DOHH2 (cell line): ENCODE measurements around the gene TEKTIP1.

ENCODE experiments used
- EZH2phosphoT487 ChIP-seq: fragments of 200-600 bp; sonication (generic); IDR thresholded peaks from 2 replicates; pipeline ENCODE4 v1.6.1; 2017; ENCODE audit warnings: borderline replicate concordance, mild to moderate bottlenecking, antibody characterized with exemption, low read length, moderate library complexity, mixed read lengths
- TF ChIP-seq, protein P1 (sequence below): fragments of 200-600 bp; sonication (generic); IDR thresholded peaks from one replicate; pipeline ENCODE4 v1.5.1; 2014; ENCODE audit warnings: antibody characterized with exemption, mild to moderate bottlenecking, low read depth, low read length; ENCODE audit not compliant: poor library complexity, severe bottlenecking

- TF ChIP-seq, protein P1, sequence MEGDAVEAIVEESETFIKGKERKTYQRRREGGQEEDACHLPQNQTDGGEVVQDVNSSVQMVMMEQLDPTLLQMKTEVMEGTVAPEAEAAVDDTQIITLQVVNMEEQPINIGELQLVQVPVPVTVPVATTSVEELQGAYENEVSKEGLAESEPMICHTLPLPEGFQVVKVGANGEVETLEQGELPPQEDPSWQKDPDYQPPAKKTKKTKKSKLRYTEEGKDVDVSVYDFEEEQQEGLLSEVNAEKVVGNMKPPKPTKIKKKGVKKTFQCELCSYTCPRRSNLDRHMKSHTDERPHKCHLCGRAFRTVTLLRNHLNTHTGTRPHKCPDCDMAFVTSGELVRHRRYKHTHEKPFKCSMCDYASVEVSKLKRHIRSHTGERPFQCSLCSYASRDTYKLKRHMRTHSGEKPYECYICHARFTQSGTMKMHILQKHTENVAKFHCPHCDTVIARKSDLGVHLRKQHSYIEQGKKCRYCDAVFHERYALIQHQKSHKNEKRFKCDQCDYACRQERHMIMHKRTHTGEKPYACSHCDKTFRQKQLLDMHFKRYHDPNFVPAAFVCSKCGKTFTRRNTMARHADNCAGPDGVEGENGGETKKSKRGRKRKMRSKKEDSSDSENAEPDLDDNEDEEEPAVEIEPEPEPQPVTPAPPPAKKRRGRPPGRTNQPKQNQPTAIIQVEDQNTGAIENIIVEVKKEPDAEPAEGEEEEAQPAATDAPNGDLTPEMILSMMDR: no peak
- no peak for TF ChIP-seq EZH2phosphoT487
These were observed 37.9 kb downstream of the TEKTIP1 start for GRCh38 chr19:3576696-3577443.
